Osteocyte (in vitro differentiated cells): ENCODE results near the gene MAP2K6. TPM values are rescaled to one million over a fixed set of nuclear protein-coding genes. Genes with fewer than 3 reads are reported as not detected.
A peak's percentile ranks its signal among the peaks of the same experiment; 100 is the strongest.

Experiments used
- DNase-seq: peaks from one replicate; pipeline ENCODE4 v3.0.0; 2021; ENCODE audit warnings: mixed read lengths; ENCODE audit not compliant: unreplicated experiment; ENCODE audit errors: extremely low spot score
- H3K27ac Mint-ChIP-seq: one replicate; pipeline ENCODE4 v1.8.0; 2021; ENCODE audit warnings: mild to moderate bottlenecking, mixed read lengths; ENCODE audit not compliant: unreplicated experiment
- H3K27me3 Mint-ChIP-seq: one replicate; pipeline ENCODE4 v1.8.0; 2021; ENCODE audit warnings: mixed read lengths; ENCODE audit not compliant: unreplicated experiment
- H3K36me3 Mint-ChIP-seq: one replicate; pipeline ENCODE4 v1.8.0; 2021; ENCODE audit warnings: mixed read lengths; ENCODE audit not compliant: unreplicated experiment
- H3K4me1 Mint-ChIP-seq: one replicate; pipeline ENCODE4 v1.8.0; 2021; ENCODE audit warnings: mixed read lengths; ENCODE audit not compliant: unreplicated experiment
- H3K4me3 Mint-ChIP-seq: one replicate; pipeline ENCODE4 v1.8.0; 2021; ENCODE audit warnings: mild to moderate bottlenecking, moderate library complexity, mixed read lengths; ENCODE audit not compliant: unreplicated experiment
- H3K9me3 Mint-ChIP-seq: one replicate; pipeline ENCODE4 v1.8.0; 2021; ENCODE audit warnings: mixed read lengths; ENCODE audit not compliant: unreplicated experiment
- total RNA-seq: library from RNA; stranded (reverse); gene quantifications from 2 replicates; pipeline ENCODE4 v1.2.1, GENCODE V29; 2021
- TF ChIP-seq, protein P1 (sequence below): fragments of 200-600 bp; sonication (generic); IDR thresholded peaks from 2 replicates; pipeline ENCODE4 v1.5.0; 2021; ENCODE audit warnings: antibody characterized with exemption, mild to moderate bottlenecking, moderate library complexity

MAP2K6 gene
- total RNA-seq, 1 donor from 2014 or later, result 2.8 TPM

DNA sequence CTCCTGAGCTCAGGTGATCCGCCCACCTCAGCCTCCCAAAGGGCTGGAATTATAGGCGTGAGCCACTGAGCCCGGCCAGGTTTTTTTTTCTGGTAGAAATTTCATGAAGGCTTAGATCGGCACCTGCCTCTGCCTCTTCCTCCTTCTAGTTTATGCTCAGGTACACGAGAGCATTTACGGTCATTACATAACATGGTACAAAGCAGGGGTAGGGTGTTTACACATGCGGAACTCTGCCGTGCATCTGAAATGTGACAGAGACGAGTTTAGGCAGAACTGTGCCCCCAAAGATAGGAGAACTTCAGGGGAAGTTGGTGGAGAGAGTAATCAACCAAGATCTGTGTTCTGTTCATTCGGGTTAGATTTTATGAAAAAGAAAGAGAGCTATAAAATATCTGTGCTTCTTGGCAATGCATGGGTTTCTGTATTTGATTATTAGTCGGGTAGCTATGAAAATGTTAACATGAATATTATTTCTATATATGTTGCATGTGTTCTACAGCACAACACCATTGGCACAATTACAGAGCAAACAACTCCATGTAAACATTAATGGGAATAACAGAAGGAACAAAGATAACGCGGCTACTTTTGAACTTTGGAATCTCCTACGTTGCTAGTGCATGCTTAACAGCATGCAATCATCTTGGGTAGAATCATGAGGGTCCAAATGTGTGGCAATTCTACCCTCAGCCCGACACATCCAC lies 23.5 kb upstream of the MAP2K6 start:
- TF ChIP-seq, protein P1, sequence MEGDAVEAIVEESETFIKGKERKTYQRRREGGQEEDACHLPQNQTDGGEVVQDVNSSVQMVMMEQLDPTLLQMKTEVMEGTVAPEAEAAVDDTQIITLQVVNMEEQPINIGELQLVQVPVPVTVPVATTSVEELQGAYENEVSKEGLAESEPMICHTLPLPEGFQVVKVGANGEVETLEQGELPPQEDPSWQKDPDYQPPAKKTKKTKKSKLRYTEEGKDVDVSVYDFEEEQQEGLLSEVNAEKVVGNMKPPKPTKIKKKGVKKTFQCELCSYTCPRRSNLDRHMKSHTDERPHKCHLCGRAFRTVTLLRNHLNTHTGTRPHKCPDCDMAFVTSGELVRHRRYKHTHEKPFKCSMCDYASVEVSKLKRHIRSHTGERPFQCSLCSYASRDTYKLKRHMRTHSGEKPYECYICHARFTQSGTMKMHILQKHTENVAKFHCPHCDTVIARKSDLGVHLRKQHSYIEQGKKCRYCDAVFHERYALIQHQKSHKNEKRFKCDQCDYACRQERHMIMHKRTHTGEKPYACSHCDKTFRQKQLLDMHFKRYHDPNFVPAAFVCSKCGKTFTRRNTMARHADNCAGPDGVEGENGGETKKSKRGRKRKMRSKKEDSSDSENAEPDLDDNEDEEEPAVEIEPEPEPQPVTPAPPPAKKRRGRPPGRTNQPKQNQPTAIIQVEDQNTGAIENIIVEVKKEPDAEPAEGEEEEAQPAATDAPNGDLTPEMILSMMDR, result no peak
- DNase-seq, result no peak
- H3K27me3 Mint-ChIP-seq, result peaks cover 3% of the 10 kb centered on the region
- H3K4me3 Mint-ChIP-seq, result no peak overlapping the region
- H3K4me1 Mint-ChIP-seq, result peaks cover 8% of the 10 kb centered on the region
- no peak overlapping the region for H3K27ac Mint-ChIP-seq
- no peaks in the 10 kb centered on the region for H3K9me3 Mint-ChIP-seq
- H3K36me3 Mint-ChIP-seq, result no peaks in the 10 kb centered on the region

DNA sequence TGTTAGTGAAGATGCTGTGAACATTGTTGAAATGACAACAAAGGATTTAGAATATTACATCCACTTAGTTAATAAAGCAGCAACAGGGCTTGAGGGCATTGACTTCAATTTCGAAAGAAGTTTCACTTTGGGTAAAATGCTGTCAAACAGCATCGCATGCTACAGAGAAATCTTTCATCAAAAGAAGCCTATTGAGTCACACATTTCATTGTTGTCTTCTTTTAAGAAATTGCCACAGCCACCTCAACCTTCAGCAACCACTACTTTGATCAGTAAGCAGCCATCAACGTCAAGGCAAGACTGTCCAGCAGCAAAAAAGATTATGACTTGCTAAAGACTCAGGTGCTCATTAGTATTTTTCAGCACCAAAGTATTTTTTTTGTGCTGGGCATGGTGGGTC lies 13.2 kb upstream of the MAP2K6 start:
- H3K4me1 Mint-ChIP-seq, result peaks cover 20% of the 10 kb centered on the region
- peaks cover 8% of the 10 kb centered on the region for H3K9me3 Mint-ChIP-seq
- H3K27me3 Mint-ChIP-seq, result no peaks in the 10 kb centered on the region
- no peaks in the 10 kb centered on the region for H3K36me3 Mint-ChIP-seq
- TF ChIP-seq, protein P1, result no peak
- H3K4me3 Mint-ChIP-seq, result no peak overlapping the region
- no peak overlapping the region for H3K27ac Mint-ChIP-seq
- DNase-seq, result no peak

DNA sequence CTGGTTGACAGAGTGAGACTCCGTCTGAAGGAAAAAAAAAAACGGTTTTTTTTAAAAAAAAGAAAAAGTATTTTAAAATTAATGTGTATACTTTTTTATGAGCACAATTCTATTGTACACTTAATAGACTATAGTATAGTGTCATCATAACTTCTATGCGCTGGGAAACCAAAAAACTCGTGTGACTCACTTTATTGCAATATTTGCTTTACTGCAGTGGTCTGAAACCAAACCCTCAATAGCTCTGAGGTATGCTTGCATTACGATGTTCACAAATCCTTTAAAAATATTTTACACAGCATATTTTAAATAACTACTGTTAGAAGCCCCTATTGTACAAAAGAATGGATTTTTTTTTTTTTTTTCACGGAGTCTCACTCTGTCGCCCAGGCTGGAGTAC lies 12.4 kb upstream of the MAP2K6 start:
- Mint-ChIP-seq H3K4me1 (peaks cover 20% of the 10 kb centered on the region), H3K27ac (peak overlapping the region; percentile 44), H3K4me3 (no peak overlapping the region), H3K9me3 (peaks cover 8% of the 10 kb centered on the region), H3K36me3 (no peaks in the 10 kb centered on the region), H3K27me3 (no peaks in the 10 kb centered on the region)
- no peak for DNase-seq
- TF ChIP-seq, protein P1, result no peak

DNA sequence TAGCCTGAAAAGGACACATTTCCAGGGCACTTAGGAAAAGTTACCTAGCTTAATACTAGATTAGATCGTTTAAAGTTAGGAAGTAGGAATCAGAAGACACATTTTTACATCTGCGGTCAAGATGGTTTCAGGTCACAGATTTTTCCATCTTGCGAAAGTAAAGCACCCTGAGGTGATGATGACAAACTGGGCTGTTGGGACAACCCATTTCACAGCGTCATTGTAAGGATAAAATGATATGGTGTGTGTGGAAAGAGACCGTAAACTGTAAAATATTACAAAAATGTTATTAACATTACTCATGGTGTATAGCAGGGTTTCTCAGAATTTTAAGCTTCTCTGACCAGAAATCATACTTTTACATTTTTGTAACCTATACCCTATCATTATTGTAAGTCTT lies 10.1 kb upstream of the MAP2K6 start:
- H3K4me1 Mint-ChIP-seq, result peaks cover 20% of the 10 kb centered on the region
- TF ChIP-seq, protein P1, result no peak
- H3K4me3 Mint-ChIP-seq, result no peak overlapping the region
- H3K9me3 Mint-ChIP-seq, result peaks cover 8% of the 10 kb centered on the region
- H3K36me3 Mint-ChIP-seq, result no peaks in the 10 kb centered on the region
- peak overlapping the region; percentile 58 for H3K27ac Mint-ChIP-seq
- H3K27me3 Mint-ChIP-seq, result no peaks in the 10 kb centered on the region
- no peak for DNase-seq

DNA sequence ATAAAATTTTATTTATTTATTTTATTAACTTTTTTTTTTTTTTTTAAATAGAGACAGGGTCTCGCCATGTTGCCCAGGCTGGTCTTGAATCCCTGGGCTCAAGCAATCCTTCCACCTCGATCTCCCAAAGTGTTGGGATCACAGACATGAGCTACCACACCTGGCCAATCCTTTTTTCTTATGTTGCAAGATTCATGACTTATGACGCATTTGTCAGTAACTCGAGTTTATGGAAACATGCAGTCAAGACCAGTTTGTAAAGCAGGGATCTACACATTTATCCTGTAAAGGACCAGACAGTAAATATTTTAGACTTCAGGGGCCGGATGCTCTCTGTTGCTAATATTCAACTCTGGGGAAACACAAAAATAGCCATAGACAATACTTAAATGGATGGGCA lies 9.4 kb upstream of the MAP2K6 start:
- TF ChIP-seq, protein P1, result no peak
- Mint-ChIP-seq H3K4me1 (peaks cover 20% of the 10 kb centered on the region), H3K36me3 (no peaks in the 10 kb centered on the region), H3K27ac (no peak overlapping the region), H3K27me3 (no peaks in the 10 kb centered on the region), H3K9me3 (peaks cover 7% of the 10 kb centered on the region), H3K4me3 (no peak overlapping the region)
- DNase-seq, result no peak
